KMS-11 (cell line): Measurements from ENCODE around the gene DNLZ.

Experiments used
- H2AFZ ChIP-seq: fragments of 200-600 bp; sonication (generic); 2 replicates; pipeline ENCODE4 v1.6.1; 2016; ENCODE audit warnings: antibody characterized with exemption, mixed run types, low read depth
- H3K27ac ChIP-seq: fragments of 200-600 bp; sonication (generic); 2 replicates; pipeline ENCODE4 v1.6.1; 2016; ENCODE audit warnings: mild to moderate bottlenecking, mixed run types
- H3K27me3 ChIP-seq: fragments of 200-600 bp; sonication (generic); 2 replicates; pipeline ENCODE4 v1.6.1; 2017; ENCODE audit warnings: mild to moderate bottlenecking, low read depth, mixed run types, moderate library complexity; ENCODE audit not compliant: insufficient read depth
- H3K36me3 ChIP-seq: fragments of 200-600 bp; sonication (generic); 2 replicates; pipeline ENCODE4 v1.6.1; 2017; ENCODE audit warnings: mild to moderate bottlenecking, mixed run types; ENCODE audit not compliant: insufficient read depth
- H3K4me1 ChIP-seq: fragments of 200-600 bp; sonication (generic); 2 replicates; pipeline ENCODE4 v1.6.1; 2016; ENCODE audit warnings: mild to moderate bottlenecking, low read depth, mixed run types; ENCODE audit not compliant: poor library complexity, severe bottlenecking
- H3K4me2 ChIP-seq: fragments of 200-600 bp; sonication (generic); 2 replicates; pipeline ENCODE4 v1.7.0; 2016; ENCODE audit warnings: mild to moderate bottlenecking, mixed run types
- H3K4me3 ChIP-seq: fragments of 200-600 bp; sonication (generic); IDR thresholded peaks from 2 replicates; pipeline ENCODE4 v1.6.1; 2017; ENCODE audit warnings: low read depth, low read length, mixed read lengths; ENCODE audit not compliant: insufficient read depth
- H3K79me2 ChIP-seq: fragments of 200-600 bp; sonication (generic); 2 replicates; pipeline ENCODE4 v1.6.1; 2016; ENCODE audit warnings: low read depth, mixed run types; ENCODE audit not compliant: insufficient read depth
- H3K9ac ChIP-seq: fragments of 200-600 bp; sonication (generic); 2 replicates; pipeline ENCODE4 v1.6.1; 2016; ENCODE audit warnings: mild to moderate bottlenecking, mixed run types
- H4K20me1 ChIP-seq: fragments of 200-600 bp; sonication (generic); 2 replicates; pipeline ENCODE4 v1.6.1; 2016; ENCODE audit warnings: mild to moderate bottlenecking, mixed run types; ENCODE audit not compliant: insufficient read depth
- CTCF ChIP-seq: fragments of 200-600 bp; sonication (generic); conservative IDR thresholded peaks from 2 replicates; pipeline ENCODE4 v1.6.1; 2017; ENCODE audit warnings: low read depth, mild to moderate bottlenecking, antibody characterized with exemption, low read length, moderate library complexity, mixed read lengths

DNLZ gene

DNA sequence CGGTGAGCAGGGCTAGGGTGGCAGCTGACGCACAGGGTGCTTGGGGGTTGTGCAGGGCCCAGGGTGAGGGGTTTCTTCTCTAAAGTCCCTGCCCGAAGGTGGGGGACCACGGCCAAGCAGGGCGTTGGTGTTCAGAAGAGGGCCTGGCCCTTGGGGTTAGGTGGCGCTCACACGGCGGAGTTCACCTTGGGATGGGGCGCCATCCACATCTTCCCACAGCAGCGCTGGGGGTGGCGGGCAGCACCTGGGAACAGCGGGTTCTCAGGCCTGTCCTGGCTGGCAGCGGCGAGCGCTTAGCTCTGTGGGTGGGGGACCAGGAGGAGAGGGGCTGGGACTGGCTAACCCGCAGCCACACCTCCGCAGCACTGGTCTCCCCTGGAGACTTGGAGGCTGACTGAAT, 30.1 kb downstream of the DNLZ start:
- Histone ChIP-seq H3K79me2 (no peaks in the 10 kb centered on the region), H2AFZ (no peak overlapping the region), H3K9ac (no peak overlapping the region), H3K4me1 (peaks cover 7% of the 10 kb centered on the region), H3K36me3 (no peaks in the 10 kb centered on the region), H3K4me3 (no peak overlapping the region), H4K20me1 (no peaks in the 10 kb centered on the region), H3K27ac (no peak overlapping the region), H3K27me3 (peaks cover 98% of the 10 kb centered on the region), H3K4me2 (no peak overlapping the region)
- TF ChIP-seq CTCF = no peak

- Histone ChIP-seq H3K36me3 (no peaks in the 10 kb centered on the region), H3K4me1 (peaks cover 7% of the 10 kb centered on the region), H2AFZ (no peak overlapping the region), H3K4me3 (no peak overlapping the region), H3K9ac (no peak overlapping the region), H3K4me2 (no peak overlapping the region), H4K20me1 (no peaks in the 10 kb centered on the region), H3K27me3 (peaks cover 98% of the 10 kb centered on the region), H3K79me2 (no peaks in the 10 kb centered on the region), H3K27ac (no peak overlapping the region)
- TF ChIP-seq CTCF = no peak
These were observed 30.5 kb downstream of the DNLZ start for GRCh38 chr9:136333045-136333444.

DNA sequence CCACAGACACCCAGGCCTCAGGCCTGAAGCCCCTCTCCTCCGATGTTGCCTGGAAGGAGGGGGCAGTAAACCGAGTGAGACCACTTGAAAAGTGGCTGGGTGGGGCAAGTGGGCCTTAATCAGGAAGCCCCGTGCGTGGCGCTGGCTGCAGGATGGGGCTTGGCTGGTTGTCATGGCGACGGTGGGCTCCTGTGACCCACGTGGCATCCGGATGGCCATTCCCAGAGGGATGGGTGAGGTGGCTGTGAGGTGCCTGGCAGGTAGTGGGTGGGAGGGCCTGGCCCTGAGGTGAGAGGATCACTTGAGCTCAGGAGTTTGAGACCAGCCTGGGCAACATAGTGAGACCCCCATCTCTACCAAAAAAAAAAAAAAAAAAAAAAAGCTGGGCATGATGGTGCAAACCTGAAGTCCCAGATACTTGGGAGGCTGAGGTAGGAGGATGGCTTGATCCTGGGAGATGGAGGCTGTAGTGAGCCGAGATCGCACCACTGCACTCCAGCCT, 31.0 kb downstream of the DNLZ start:
- Histone ChIP-seq H4K20me1 (no peaks in the 10 kb centered on the region), H3K4me3 (no peak overlapping the region), H2AFZ (no peak overlapping the region), H3K79me2 (no peaks in the 10 kb centered on the region), H3K27ac (no peak overlapping the region), H3K9ac (no peak overlapping the region), H3K4me2 (no peak overlapping the region), H3K36me3 (no peaks in the 10 kb centered on the region), H3K27me3 (peaks cover 94% of the 10 kb centered on the region), H3K4me1 (peaks cover 7% of the 10 kb centered on the region)
- no peak for TF ChIP-seq CTCF

DNA sequence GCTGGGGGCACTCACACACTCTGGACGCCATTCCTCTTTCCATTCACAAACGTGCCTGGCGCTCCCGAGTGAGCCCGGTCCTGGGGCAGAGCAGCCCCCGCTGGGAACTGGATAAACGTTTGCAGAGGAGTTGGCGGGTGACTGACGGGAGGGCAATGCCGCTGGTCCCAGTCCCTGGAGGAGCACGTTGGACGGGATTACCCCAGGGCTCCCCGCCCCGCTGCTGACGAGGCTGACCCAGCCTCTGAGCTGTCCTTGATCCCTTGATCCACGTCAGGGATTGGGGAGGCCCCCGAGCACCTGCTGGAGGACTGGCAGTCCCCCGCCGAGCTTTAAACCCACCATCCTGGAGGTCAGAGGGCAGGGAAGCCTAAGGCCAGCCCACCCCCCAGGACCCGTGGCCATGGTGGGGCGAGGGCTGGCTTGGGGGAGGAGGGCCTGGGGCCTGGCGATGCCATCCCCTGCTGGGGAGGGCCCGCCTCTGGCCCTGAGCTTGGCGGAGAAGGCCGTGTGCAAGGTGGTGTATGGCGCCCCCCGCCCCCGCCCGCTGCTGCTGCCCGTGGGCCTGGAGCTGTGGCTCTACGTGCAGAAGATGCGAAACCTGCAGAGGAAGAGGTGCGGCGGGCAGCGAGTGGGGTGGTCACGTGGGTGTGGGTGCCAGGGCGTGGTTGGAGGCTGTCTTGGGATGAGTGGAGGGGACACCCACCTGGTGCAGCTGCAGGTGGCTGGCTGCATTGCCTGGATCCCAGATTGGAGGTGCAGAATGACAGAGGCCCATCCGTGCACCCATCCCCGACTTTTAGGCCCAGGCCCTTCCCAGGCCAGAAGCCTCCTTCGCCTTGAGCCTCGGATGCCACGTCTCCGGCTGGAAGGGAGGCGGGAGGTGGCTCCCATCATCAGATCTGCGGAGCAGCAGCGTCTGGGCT, 31.7 kb downstream of the DNLZ start:
- no peak overlapping the region for H3K27ac ChIP-seq
- no peaks in the 10 kb centered on the region for H4K20me1 ChIP-seq
- H3K9ac ChIP-seq = no peak overlapping the region
- H2AFZ ChIP-seq = no peak overlapping the region
- no peak for TF ChIP-seq CTCF
- H3K79me2 ChIP-seq = no peaks in the 10 kb centered on the region
- H3K4me1 ChIP-seq = peaks cover 7% of the 10 kb centered on the region
- H3K4me3 ChIP-seq = no peak overlapping the region
- no peaks in the 10 kb centered on the region for H3K36me3 ChIP-seq
- H3K4me2 ChIP-seq = no peak overlapping the region
- peaks cover 88% of the 10 kb centered on the region for H3K27me3 ChIP-seq
